NCI-H2196 treated with DMSO at 0.1 percent for 48 hours (cell line): ENCODE data around the gene DFFA.
"Not testable (repeated sequence)": the region's sequence is repeated elsewhere in the genome, so short reads cannot be mapped to it uniquely, and the experiment has no call there.

Source experiments
- DNase-seq: peaks from one replicate; lab custom pipeline; 2025; ENCODE audit not compliant: unreplicated experiment; lab: John Stamatoyannopoulos, UW

The DFFA gene

DNA sequence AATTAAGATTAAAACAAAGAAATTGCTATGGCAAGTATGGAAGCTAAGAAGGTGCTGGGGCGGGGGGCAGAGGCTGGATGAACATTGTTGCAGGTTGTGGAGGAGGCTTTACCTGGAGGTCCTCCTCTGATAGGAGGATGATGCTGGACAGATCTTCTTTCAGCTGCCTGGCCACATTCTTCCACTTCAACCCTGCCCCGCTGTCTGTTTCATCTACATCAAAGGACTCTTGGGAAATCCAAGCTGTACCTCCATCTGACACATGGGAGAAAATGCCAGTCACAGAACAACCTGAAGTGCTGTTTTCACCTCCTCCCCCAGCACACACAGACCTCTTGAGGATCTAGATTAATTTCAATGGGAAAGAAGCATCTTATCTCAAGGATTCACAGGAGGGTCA, 5.3 kb downstream of the DFFA start:
- DNase-seq = no peak

- no peak for DNase-seq
Measured at GRCh38 chr1:10459184-10459583, 13.1 kb downstream of the DFFA start.

DNA sequence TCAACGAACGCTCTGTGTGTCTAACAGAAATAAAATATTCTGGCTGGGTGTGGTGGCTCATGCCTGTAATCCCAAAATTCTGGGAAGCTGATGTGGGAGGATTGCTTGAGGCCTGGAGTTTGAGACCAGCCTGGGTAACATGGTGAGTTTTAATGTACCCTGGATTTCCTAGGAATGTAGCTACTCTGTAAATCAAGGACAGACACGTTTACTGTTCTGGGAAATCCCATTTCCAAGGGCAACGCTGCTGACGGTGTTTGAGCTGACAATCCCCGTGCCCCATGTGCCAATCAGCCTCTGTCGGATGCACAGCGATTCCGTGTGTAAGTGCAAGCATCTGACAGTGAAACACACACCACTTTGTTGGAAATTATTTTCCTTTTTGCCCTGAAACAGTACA, 14.5 kb downstream of the DFFA start:
- DNase-seq = no peak

DNA sequence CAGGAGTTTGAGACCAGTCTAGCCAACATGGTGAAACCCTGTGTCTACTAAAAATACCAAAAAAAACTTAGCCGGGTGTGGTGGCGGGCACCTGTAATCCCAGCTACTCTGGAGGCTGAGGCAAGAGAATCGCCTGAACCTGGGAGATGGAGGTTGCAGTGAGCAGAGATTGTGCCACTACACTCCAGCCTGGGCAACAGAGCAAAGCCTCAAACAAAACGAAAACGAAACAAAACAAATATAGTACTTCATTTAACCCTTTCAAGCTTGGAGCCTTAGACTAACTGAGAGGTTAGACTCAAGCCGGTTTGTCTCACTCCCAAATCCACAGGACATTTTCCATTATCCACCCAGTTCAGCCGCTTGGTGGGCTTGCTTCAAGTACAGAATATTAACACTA, 14.9 kb downstream of the DFFA start:
- not testable (repeated sequence) for DNase-seq

DNA sequence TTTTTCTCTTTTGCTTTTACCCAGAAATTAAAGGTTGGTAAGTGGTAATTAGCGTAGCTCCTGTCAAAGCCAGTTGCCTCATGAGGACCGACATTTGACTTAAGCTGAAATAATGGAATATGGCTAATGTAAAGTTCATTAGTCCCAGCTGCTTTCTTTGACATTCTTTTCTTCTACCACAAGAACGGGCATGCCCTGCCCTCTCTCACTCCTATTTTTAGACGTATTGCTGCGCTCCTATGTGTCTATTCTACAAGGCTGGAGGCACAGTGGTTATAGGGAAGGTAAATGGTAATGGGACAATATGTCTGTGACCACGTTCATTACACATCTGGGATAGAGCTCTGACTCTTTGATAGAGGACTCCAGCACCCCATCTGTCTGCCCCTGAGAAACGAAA, 15.7 kb downstream of the DFFA start:
- no peak for DNase-seq

DNA sequence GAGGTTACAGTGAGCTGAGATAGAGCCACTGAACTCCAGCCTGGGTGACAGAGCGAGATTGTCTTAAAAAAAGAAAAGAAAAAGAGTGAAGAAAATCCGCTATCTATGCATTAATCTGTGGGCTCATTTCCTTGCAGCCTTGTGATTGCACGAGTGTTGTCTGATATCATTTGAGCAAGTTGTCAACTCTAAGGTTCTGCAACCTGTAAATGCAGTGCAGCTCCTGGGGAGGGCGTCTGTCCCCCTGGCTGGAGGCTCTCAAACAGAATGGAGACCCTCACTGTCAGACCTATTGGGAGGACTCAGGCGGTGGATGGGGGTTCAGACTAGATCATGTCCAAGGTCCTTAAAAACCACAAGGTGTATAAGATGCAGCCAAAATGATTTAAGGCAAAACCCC, 16.3 kb downstream of the DFFA start:
- DNase-seq = no peak

DNA sequence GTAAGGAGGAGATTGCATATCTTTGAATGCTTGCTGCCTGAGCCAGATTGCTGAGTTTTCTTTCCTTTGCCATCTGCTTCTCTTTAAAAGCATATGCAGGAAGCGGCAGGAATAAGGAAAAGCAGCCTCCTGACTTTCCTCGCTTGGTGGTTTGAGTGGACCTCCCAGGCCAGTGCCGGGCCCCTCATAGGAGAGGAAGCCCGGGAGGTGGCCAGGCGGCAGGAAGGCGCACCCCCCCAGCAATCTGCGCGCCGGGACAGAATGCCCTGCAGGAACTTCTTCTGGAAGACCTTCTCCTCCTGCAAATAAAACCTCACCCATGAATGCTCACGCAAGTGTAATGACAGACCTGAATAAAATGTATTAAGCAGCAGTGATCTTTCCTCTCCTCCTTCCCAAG, 21.0 kb downstream of the DFFA start:
- no peak for DNase-seq

- DNase-seq = no peak
Measured at GRCh38 chr1:10450836-10451235, 21.5 kb downstream of the DFFA start.

GRCh38 chr1:10450156-10450814, 22.0 kb downstream of the DFFA start:
- DNase-seq = no peak

- DNase-seq = no peak
Measured at GRCh38 chr1:10449751-10450150, 22.6 kb downstream of the DFFA start, which contains the start of gene CORT. CORT (plus strand) TSS chr1:10450031; CDS start chr1:10450224, 193 bp downstream.

DNA sequence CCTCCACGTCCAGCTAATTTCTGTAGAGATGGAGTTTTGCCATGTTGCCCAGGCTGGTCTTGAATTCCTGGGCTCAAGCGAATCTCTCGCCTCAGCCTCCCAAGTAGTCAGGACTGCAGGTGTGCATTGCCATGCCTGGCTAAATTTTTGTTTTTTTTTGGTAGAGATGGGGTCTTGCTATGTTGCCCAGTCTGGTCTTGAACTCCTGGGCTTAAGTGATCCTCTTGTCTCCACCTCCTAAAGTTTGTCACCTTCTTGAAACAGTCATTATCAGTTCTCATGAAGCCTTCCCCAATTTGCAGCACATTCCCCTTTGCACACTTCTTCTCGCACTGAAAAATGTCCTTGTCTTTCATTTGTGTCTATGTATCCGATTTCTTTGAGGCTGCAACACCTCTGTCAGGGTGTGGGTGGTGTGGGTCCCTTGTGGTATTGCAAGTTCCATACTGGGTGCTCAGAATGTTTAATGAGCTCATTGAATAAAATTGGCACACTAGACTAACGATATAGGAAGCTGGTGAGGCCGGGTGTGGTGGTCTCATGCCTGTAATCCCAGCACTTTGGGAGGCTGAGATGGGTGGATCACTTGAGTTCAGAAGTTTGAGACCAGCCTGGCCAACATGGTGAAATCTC, 25.4 kb downstream of the DFFA start:
- DNase-seq = no peak

- DNase-seq = no peak
Measured at GRCh38 chr1:10444795-10445397, 27.4 kb downstream of the DFFA start.

DNA sequence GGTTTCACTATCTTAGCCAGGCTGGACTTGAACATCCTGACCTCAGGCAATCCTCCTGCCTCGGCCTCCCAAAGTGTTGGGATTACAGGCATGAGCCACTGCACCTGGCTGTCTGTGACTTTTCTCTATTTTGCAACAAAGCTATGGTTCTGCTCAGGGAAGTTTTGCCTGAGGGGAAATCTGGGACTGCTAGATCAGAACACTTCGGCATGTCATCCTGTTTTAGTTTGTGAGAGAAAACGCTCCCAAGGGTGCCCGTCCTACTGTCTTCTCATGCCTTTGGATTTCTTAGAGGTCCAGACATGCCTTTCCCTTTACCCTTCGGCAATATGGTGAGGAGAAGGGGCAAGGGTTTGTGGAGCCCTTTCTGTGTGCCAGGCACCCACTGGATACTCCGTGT, 28.1 kb downstream of the DFFA start:
- no peak for DNase-seq

DNA sequence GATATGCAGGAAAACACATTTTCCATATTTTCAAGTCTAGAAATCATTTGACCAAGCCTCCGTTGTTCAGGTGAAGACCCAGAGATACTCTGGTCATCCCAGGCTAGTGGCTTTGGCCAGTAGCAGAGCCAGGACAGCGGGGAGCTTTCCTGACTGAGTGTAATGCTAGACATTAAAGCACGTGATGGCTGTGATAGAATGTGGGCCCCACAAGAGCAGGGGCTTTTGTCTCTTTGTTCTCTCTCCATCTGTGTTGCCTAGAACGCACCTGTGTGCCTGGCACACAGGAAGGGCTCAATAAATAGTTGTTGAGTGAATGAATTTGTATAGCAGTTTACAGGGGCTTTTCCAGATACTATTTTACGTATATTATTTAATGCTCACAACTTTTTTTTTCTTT, 31.5 kb downstream of the DFFA start:
- DNase-seq = no peak

DNA sequence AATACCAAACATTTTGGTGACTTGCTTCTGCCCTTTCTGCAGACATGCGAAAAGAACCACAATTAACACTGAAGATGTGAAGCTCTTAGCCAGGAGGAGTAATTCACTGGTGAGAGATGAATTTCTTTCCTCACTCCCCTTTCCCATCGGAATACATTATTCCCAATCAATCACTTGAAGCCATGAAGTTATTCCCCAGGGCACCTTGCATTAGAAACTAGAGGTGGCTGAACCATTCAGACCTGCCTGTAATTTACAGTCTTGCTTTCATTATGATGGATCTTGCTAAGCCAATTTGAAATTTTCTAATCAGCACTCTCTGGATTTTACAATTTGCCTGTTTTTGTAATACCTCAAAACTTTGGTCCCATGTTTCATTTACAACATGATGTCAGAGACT, 32.0 kb downstream of the DFFA start:
- DNase-seq = no peak

DNA sequence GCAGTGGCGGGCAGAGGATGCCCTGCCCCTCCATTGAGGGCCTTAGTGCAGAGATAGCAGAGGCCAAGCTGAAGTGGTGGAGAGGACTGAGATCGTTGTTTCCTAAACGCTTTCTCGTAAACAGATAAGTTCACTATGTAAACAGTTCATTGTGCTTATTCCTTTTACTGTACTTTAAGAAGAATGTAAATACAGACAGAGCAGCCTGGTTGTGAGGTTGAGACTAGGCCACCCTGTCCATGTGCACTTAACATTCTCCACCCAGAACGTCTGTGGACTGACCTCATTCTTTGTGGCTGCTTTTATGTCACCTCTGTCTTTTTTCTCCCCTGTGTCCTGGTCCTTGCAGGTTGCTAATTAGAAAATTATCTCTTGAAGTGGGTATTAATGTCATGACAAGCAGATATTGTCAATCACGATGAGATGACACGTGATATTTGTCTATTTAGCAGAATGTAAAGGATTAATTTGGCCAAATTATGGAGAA, 33.6 kb downstream of the DFFA start:
- DNase-seq = no peak

DNA sequence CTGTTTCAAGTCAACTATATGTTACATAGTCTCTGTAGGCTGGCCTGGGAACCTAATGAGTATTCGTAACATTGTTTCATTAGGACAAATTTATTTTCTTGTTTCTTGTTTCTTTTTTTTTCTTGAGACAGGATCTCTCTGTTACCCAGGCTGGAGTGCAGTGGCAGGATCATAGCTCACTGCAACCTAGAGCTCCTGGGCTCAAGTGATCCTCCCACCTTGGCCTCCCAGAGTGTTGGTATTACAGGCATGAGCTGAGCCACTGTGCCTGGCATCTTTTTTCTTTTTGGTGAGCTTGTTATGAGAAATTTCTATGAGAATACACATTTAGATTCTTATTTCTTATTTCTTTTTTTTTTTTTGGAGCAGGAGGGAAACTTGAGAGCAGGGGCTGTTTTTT, 35.3 kb downstream of the DFFA start:
- DNase-seq = no peak

DNA sequence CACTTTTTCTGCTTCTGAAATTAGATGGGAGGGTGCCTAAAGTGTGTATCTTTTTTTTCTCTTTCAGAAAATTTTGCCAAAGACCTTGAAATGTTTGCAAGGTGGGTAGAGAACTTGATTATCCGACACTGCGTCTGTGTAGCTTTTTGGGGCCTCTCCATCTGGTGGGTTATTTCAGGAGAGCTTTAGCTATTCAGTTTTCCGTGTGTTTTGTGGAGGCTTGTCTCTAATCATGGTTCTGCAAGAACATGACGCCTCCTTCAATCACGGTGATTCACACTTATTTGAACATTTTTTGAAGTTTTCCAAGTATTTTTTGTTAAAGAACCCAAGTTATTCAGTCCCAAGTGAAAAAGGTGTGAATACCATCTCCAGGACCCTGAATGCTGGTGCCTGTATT, 37.7 kb downstream of the DFFA start:
- DNase-seq = no peak

- DNase-seq = no peak
Measured at GRCh38 chr1:10433790-10434189, 38.5 kb downstream of the DFFA start.

- DNase-seq = no peak
Measured at GRCh38 chr1:10432910-10433700, 39.2 kb downstream of the DFFA start.

- no peak for DNase-seq
Measured at GRCh38 chr1:10431070-10431730, 41.1 kb downstream of the DFFA start.
